DND-41 (cell line): ENCODE data around the gene TRIM36.

Source experiments
- EZH2 ChIP-seq: IDR thresholded peaks from 3 replicates; pipeline ENCODE4 v1.6.1; 2012; ENCODE audit warnings: borderline replicate concordance, low read depth, mild to moderate bottlenecking, moderate library complexity, low read length, inconsistent platforms; ENCODE audit not compliant: severe bottlenecking
- TF ChIP-seq, protein P1 (sequence below): IDR thresholded peaks from 2 replicates; pipeline ENCODE4 v1.5.1; 2012; ENCODE audit warnings: borderline replicate concordance, low read length, moderate library complexity, mild to moderate bottlenecking; ENCODE audit not compliant: poor library complexity, severe bottlenecking; ENCODE audit errors: extremely low read depth

DNA sequence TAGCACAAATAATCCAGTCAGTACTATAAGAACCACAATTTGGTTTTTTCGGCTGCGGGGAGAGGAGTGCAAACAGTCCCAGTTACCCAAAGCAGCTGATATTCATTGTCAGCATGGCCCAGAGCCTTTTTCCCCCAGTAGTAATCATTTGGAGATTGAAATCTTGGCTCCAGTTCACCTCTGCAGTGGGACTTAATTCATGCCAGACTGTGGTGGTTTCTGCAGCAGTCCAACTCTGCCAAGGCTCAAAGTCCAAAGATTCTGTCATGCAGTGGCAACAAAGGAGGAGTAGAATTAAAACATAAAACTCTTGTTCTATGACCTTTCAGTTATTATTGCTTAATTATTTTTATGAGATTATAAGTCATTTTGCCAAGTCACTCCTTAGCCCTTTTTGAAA lies 25.0 kb upstream of the TRIM36 start:
- TF ChIP-seq, protein P1, sequence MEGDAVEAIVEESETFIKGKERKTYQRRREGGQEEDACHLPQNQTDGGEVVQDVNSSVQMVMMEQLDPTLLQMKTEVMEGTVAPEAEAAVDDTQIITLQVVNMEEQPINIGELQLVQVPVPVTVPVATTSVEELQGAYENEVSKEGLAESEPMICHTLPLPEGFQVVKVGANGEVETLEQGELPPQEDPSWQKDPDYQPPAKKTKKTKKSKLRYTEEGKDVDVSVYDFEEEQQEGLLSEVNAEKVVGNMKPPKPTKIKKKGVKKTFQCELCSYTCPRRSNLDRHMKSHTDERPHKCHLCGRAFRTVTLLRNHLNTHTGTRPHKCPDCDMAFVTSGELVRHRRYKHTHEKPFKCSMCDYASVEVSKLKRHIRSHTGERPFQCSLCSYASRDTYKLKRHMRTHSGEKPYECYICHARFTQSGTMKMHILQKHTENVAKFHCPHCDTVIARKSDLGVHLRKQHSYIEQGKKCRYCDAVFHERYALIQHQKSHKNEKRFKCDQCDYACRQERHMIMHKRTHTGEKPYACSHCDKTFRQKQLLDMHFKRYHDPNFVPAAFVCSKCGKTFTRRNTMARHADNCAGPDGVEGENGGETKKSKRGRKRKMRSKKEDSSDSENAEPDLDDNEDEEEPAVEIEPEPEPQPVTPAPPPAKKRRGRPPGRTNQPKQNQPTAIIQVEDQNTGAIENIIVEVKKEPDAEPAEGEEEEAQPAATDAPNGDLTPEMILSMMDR, result no peak
- TF ChIP-seq EZH2, result no peak
